Bladder microvascular endothelial cell (primary cell): ENCODE measurements around the gene PCGF1. TPM values are rescaled to one million over a fixed set of nuclear protein-coding genes. Genes with fewer than 3 reads are reported as not detected.

Source experiments
- total RNA-seq: library from RNA; depleted of rRNA; stranded (reverse); fragments of >200 nt; gene quantifications from 2 replicates; pipeline ENCODE4 v1.2.3, GENCODE V29; 2014

The PCGF1 gene
- total RNA-seq = 9.7 and 12.0 TPM in 2 replicates

GRCh38 chr2:74507145-74507925, at the start of gene PCGF1:
PCGF1 (minus strand) TSS chr2:74507695; CDS start chr2:74507668, 27 bp downstream.

DNA sequence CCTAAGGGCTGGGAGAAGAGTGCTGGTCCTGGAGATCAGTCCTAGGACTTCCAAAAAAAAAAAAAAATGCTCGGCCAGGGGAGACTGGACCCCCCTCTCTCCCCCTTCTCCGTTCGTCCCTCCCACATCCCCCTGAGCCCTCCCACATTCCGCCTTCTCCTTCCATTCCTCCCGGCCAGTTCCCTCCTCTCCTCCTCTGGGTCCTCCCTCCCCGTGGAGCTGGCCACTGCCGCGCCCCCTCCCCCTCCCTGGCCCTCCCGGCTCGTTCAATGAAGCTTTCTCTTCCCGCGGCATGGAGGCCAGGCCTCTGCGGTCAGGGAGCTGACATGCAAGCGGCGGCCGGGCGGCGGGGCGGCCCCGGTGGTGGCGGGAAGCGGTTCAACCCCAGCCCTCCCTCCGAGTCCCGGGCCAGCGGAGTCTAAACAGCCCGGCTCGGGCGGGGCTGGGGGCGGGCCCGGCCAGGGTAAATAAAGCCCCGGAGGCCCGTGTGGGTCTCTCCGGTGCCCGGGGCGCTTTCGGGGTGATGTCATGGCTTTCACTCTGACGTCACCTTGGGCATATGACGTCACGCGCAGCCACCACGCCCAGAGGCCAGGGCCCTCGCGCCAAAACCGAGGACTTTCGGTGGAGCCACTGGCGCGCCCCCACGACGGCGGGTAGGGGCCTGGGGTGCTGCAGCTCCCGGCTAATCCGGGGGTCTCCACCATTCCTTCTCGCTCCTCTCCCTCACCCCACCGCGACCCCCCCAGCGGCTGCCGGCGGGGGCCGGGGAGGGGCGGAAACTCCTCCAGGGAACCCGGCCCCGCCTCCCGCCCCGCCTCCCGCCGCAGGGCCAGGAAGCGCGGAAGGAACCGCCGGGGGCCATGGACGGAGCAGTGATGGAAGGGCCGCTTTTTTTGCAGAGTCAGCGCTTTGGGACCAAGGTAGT, 46.7 kb upstream of the PCGF1 start, which contains the start of the genes DOK1 and LOXL3:
Gene DOK1 (plus strand): TSS at position 829 of the 928 bp plus-strand sequence. CDS start 35 bp downstream, at position 864.
Gene LOXL3 (minus strand): TSS at position 51 of the 928 bp plus-strand sequence. CDS start 1,308 bp downstream, outside the sequence.

DNA sequence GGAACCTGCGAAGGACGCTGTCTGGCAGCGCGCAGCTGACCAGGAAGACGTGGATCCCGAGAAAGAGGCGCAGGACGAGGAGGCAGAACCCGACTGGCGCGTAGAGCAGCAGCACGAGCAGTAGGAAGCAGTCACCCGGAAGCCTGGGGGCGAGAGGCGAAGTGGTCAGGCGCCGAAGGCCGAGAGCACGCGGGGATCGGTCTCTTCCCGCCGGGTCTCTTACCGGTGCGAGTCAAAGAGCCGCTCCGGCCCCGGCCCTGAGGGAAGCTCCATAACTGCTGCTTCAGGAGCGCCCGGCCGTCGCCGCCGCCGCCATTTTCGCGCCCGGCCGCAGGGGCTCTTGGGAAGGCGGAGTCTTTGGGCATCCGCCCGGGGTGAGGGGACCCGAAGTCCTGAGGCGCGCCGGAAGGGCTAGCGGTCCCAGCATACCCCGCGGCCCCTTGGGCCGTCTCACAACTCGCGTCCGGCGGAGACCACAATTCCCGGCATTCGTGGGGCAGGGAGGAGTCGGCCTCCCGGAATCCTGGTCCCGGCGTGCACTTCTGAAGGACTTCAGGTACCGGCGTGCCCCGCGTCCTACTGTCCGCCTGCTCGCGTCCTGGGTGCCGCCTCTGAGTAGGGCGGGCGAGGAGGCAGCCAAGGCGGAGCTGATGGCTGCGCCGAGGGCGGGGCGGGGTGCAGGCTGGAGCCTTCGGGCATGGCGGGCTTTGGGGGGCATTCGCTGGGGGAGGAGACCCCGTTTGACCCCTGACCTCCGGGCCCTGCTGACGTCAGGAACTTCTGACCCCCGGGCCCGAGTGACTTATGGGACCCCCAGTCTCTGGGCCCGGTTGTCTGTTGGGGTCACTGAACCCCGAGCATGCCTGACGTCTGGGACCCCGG, 22.1 kb upstream of the PCGF1 start, which contains the start of the genes AUP1 and HTRA2:
Gene AUP1 (minus strand): TSS at position 350 of the 882 bp plus-strand sequence. CDS start 77 bp downstream, at position 273.
Gene HTRA2 (plus strand): TSS at position 577 of the 882 bp plus-strand sequence. CDS start 74 bp downstream, at position 651.

DNA sequence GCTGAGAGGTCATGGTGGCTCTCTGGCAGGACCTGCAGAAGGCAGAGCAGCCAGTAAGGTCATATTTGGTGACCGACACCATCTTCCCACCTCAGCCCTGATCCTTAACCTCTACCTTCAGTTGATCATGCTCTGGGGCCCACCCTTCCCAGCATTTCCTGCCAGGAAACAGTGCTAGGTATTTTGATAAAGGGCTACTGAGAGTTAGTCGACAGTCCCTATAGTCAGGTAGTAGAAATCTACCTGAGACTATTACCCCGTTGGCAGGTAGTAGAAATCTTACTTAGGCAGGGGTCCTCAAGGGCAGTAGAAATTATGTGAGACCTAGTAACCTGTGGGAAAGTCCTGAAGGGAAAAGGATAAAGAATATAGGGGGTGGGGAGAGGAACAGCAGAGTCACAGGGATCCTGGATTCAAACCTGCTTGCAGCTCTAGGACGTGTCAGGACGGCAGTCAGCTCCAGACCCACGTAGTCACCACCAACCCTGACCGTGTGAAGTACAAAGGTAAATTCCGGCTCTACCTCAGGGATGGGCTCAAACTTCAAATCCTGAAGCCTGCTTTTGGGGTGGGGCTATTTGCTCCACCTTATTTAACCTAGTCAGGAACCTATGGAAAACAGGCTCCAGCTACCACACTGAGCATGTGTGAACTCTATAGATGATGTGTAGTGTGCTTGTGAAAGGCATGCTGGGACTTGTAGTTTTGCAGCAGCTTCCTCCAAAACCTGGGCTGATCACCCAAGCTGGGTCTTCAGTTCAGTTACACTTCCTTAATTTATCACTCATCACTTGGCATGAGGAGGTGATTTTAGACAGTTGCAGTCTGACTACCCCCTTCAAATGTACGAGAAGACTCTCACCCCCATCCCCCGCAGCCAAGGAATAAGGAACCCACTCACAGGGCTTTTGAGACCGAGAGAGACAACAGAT, 18.5 kb upstream of the PCGF1 start, which contains the start of gene DQX1:
Gene DQX1 (minus strand): TSS at position 515 of the 932 bp plus-strand sequence. CDS start 502 bp downstream, at position 13.

GRCh38 chr2:74514368-74515270, 7.1 kb upstream of the PCGF1 start, which contains the start of gene TLX2:
TLX2 (plus strand) TSS chr2:74514450; CDS start chr2:74514807, 357 bp downstream.

DNA sequence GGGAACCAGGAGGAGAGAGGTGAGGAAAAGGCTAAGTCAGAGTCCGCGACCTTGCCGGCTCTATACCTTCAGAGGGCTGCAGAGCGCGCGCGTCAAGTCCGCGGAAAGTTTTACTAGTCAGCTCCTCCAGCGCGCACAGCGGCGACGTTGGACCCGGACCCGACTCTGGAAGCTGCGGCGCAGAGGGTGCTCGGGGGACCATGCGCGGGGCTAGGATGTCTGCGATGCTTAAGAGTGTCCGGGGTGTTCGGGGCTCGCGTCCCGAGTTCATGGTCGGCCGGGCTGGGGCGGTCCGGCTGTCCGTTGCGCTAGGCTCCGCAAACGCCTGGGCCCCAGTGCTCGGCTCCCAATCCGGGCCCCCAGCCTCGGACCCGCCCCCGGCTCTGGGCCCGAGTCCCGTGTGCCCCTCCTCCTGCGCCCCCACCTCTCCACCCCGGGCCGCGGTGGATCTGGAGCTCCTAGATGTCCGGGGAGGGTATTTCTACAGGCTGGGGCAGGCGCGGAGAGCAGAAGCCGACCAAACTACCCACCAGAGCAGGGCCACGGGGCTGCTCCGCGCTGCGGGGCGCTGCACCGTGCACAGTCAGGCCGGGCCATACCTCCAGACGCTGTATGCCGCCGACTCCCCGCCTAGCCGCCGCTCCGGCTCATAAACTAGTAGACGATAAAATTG, 8.1 kb downstream of the PCGF1 start, which contains the start of gene LBX2:
Gene LBX2 (minus strand): TSS at position 337 of the 673 bp plus-strand sequence. CDS start 66 bp downstream, at position 271.

DNA sequence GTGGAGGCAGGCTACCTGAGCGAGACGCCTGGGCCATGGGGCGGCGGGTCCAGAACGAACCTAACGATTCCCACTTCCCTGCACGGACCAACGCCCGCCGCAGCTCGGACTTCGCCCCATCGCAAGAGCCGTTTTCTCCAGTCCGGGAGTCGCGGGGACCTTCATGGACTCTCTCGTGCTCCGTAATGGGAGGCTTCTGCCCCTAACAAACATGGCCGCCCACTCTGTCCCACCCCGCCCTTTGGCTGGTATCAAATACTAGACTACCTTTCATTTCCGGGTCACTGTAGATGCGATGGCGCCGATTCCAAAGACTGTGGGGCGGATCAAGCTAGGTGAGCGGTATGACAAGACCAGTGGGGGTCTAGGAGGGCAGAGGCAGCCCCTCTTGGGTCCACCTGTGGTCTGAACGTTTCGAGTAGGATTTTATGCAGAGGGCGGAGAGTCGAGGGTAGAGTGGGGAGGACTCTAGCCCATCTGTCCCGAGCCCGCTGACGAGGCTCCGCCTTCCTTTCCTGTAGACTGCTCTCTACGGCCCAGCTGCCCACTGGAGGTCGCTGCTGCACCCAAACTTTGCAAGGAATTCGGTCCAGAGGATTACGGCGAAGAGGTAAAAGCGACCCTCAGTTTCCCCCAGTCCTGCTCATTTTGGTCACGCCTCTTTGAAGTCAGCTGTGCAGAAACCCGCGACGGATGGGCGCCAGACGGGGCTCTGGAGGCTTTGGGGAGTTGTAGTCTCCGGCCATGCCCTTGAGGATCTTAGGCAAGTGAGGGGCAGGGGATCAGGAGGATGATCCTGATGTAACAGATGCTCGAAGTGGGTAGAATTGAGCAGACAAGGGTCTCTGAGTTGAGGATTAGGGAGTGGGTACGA, 24.5 kb downstream of the PCGF1 start, which contains the start of the genes CCDC142 and TTC31:
Gene CCDC142 (minus strand): TSS at position 198 of the 874 bp plus-strand sequence. CDS start 161 bp downstream, at position 37.
Gene TTC31 (plus strand): TSS at position 281 of the 874 bp plus-strand sequence. CDS start 15 bp downstream, at position 296.

DNA sequence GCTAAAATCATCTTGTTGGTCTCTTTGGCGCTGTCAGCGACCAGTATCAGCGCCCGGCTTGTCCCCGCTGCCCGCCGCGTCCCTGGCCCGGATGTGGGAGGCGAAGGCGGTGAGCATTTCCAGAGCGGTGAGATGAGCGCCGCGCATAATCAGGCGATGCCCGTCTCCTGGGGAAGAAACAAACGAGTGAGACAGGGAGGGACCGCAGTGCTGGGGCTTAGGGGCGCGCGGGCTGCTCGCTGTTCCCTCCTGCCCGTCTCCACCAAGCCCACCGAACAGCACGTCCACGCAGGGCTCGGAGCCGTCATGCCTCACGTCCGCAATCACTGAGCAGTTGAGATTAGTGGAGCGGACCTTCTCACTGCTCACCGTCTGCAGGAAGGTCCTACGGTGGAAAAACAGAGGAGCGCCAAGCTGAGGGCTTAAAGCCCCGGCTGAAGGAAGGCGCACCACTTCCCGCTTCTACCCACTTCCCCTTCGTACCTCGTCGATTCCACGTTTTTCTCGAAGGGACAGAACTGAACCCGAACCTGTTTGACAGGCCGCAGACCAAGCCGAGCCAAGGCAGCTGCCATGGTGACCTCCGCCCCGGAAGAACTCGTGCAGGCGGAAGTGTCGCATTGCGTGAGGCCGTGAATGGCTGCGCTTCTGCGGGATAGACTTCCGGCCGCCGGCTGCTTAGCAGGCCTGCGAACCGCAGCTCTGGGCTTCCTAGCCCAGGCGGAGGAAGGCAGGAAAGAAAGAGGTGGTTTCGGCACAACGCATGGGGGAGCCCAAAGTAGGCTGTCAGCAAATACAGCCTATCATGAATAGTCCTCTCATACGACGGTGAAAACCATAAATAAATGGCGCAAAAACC, 35.2 kb downstream of the PCGF1 start, which contains the start of gene MRPL53:
Gene MRPL53 (minus strand): TSS at position 595 of the 859 bp plus-strand sequence. CDS start 20 bp downstream, at position 575.

DNA sequence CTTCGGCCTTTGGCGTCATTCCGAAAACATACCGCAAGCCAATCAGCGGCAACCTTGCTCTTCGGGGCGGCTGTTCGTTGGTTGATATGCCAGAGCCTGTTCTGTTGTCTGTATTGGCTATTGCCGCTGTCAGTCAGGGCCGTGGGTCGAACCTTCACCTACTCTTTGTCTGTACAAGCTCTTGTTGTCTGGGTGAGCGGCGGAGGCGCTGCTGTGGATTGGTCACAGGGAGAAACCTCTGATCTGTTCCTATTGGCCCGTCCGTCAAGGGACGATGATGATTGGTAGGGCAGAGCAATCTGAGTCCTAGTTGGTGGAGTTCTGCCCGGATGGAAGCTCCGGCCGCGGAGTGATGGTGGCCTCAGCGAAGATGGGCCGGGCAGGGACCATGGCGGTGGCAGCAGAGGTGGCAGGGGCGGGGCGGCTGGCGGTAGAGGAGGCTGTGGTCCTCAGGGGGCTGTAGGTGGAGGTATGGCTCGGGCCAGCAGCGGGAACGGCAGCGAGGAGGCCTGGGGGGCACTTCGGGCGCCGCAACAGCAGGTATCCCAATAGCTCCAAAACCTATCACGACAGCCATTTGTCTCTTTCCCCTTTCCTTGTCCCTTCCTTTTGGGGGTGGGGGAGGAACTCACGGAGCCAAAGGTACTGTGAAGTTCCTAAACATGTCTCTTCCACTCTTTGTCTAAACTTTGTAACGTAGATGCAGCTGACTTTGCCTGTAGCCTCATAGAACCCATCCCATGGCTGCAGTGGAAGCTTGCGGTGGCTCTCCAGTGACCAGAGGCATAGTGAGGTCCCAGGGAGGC, 49.2 kb downstream of the PCGF1 start, which contains the start of gene WBP1:
Gene WBP1 (plus strand): TSS at position 307 of the 806 bp plus-strand sequence. CDS start 165 bp downstream, at position 472.

Other genes starting within 250 kb of the PCGF1 start
- 0.38 TPM in 1 of 2 replicates, not detected in the other for gene SLC4A5, start 164.3 kb downstream of the PCGF1 start, total RNA-seq
- gene DCTN1, start 127.4 kb downstream of the PCGF1 start, total RNA-seq = 101 and 183 TPM in 2 replicates
- 0.13 and 0.16 TPM in 2 replicates for gene C2orf81, start 86.1 kb downstream of the PCGF1 start, total RNA-seq
- gene WDR54, start 86.0 kb downstream of the PCGF1 start, total RNA-seq = 23.2 and 38.9 TPM in 2 replicates
- 3.2 and 30.9 TPM in 2 replicates for gene RTKN, start 65.8 kb downstream of the PCGF1 start, total RNA-seq
- 6.6 and 11.4 TPM in 2 replicates for gene INO80B, start 52.6 kb downstream of the PCGF1 start, total RNA-seq
- 25.9 and 49.3 TPM in 2 replicates for gene WBP1, start 49.3 kb downstream of the PCGF1 start, total RNA-seq
- gene MOGS, start 42.3 kb downstream of the PCGF1 start, total RNA-seq = 46.6 and 63.2 TPM in 2 replicates
- gene MRPL53, start 35.0 kb downstream of the PCGF1 start, total RNA-seq = 36.4 and 43.2 TPM in 2 replicates
- 12.6 and 21.5 TPM in 2 replicates for gene CCDC142, start 24.7 kb downstream of the PCGF1 start, total RNA-seq
- 6.0 and 12.3 TPM in 2 replicates for gene TTC31, start 24.6 kb downstream of the PCGF1 start, total RNA-seq
- 1.3 and 1.9 TPM in 2 replicates for gene LBX2, start 8.1 kb downstream of the PCGF1 start, total RNA-seq
- gene TLX2, start 6.8 kb upstream of the PCGF1 start, total RNA-seq = not detected in 2 replicates
- gene DQX1, start 18.5 kb upstream of the PCGF1 start, total RNA-seq = 0.16 TPM in 1 of 2 replicates, not detected in the other
- 92.4 and 104 TPM in 2 replicates for gene AUP1, start 22.0 kb upstream of the PCGF1 start, total RNA-seq
- gene HTRA2, start 22.2 kb upstream of the PCGF1 start, total RNA-seq = 38.4 and 43.9 TPM in 2 replicates
- gene LOXL3, start 46.2 kb upstream of the PCGF1 start, total RNA-seq = 1.4 and 1.8 TPM in 2 replicates
- gene DOK1, start 47.0 kb upstream of the PCGF1 start, total RNA-seq = 14.4 and 18.3 TPM in 2 replicates
- gene M1AP, start 140.6 kb upstream of the PCGF1 start, total RNA-seq = not detected in 2 replicates
- gene SEMA4F, start 146.6 kb upstream of the PCGF1 start, total RNA-seq = 2.3 and 7.0 TPM in 2 replicates